Activated CD4-positive, alpha-beta T cell treated with anti-CD3 and anti-CD28 coated beads, Interleukin-2, Interleukin-4, amounts not matched to agents 100 ng/mL and 50 ng/mL, durations not matched to agents 16 hours and 8 hours (primary cell): ENCODE data around the gene FEZ2.
A peak's percentile ranks its signal among the peaks of the same experiment; 100 is the strongest.

ENCODE experiments used
- DNase-seq: peaks from one replicate; pipeline ENCODE4 v3.0.0-alpha.2; 2020; ENCODE audit warnings: low spot score

FEZ2 gene

DNA sequence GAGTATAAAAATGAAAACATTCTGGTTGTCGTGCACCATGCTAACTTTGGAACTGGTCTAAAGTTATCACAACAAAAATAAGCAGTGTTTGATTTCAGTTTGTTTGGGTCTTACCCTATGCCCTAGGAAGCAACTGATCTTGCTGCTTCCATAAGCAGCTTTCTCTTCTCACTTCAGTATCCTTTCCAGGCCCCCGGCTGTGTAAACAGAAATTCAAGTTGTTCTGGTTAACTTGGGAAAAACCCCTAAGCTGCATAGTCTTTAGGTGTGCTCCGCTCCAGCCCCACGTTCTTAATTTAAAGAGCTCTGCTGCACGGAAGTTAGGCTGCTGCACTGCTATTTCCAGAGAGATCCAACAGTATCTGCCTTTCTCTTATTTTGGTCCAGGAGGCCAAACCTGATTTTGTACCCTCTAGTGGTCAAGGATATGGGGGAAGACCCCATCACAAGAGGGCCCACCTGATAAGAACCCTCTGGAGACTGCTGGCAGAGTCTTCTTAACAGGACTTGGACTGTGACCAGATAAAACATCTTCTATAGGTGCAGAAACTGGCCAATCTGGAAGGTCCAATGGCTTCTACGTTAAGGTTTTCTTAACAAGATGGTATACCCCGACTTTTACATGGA is 69.1 kb downstream of the FEZ2 start:
- DNase-seq = no peak

DNA sequence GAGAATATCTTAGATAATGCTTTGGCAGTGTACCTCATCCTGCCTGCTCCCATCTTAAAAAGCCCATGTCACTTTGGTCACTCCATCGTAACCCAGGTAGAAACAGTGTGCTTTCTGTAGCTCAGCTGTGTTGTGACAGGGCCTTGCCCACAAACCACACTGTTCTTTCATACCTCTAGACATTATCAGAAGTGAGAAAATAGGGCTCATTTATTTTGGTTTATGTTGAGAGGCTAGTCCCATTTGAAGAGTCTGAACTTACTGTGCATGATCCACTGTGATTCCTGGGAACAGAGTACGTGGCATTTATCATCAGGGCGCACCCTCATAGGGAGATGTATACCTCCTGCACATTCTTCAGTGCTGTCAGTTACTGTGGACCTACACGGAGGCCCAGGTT is 69.7 kb downstream of the FEZ2 start:
- DNase-seq = no peak

DNA sequence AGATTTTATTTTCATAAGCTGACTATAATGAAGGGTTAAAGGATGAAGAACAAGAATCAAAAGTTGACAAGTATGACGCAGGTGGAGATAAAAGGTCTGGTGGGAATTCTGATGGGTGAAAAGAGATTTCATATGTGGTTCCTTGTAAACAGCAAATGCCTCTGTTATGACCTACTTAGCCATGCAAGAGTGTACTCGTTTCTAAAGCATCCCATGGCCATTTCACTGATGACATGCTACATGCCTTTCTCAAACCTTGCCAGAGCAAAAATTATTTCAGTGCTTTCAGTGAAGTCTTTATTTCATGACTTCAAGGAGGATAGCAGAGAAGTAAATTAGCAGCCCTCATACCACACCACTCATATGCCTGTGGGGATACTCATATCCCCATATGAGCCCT is 71.7 kb downstream of the FEZ2 start:
- DNase-seq = no peak

DNA sequence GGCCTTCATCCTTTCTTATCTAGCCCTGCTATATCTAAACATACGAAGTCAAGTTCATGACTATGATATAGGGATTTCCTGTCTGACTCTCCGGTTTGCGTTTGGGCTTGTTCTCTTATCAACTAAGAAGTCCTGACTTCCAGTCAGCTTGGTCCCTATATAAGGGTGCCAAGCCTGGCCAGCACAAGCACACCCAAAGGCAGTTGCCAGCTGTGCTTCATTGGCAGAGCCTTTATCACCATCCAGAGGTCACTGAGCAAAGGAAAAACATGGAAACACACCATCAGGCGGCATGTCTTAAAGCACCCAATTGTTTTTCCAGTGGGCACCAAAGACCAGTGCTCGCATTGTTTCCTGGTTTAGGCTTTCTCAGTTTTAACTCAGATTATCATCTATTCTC is 72.7 kb downstream of the FEZ2 start:
- no peak for DNase-seq

DNA sequence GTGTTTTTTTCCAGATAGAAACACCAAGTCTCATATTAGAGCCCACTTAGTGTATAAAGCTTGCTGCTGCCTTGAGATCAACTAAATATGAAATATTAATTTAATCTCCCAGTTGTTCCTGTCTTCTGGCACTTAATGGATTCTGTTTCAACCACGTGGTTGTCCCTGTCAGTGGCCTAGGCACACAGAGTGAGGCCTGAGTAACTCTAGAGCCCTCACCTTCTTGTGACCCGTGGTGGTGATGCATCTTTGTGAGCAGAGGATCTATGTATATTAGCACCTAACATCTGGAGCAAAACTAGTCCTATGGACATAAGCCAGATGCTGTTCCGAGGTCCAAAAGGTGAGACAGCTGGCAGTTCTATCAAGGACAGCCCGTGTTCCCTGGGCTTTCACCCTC is 74.8 kb downstream of the FEZ2 start:
- DNase-seq = no peak

DNA sequence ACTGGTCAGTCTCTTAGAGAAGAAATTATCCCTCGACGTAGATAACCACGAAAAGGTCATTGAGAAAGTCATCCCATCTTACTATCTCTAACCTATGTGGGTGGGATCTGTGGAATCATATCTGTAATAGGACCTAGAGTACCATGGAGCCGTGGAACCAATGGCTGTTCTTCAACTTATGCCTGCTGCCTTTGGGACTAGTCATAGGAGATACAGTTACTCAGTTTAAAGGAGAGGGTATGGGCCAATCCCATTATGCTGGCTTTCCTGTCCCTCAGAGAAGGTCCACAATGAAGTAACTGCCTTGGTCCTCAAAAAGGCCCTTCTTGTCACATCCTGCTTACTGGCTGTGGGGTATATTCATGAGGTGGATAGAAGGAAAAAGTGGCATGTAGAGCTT is 77.5 kb downstream of the FEZ2 start:
- DNase-seq = no peak

DNA sequence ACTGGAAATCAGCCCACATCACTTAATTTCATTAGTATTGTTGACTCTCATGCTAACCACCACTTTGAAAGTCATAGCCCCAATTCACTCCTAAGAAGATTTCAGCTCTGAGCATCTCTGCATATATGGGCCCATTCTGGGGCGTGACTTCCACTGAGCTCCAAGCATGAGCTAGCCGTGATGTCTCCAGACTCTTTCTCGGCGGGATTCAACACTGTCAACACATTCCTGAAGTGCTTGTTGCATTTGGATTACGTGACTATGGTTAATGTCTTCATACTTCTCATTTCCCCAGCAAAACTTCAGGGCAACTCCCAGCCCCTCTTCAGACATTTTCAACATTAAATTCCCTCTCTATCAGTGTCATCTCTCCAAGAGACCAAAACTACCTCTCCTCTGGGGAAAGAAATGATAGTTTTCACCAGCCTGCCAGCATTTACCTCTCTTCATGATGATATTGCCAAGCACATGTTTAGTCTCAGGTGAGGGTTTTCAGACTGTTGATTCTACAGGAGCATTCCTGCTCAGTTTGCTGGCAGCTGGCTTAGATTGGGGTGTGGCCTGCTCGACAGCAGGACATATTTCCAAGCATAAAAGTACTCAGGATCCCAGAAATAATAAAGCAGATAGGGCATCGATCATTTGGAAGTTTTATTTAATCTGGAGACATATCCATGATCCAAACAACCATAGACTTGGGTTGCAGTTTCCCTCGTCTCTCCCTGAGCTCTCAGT is 81.7 kb downstream of the FEZ2 start:
- DNase-seq = no peak

DNA sequence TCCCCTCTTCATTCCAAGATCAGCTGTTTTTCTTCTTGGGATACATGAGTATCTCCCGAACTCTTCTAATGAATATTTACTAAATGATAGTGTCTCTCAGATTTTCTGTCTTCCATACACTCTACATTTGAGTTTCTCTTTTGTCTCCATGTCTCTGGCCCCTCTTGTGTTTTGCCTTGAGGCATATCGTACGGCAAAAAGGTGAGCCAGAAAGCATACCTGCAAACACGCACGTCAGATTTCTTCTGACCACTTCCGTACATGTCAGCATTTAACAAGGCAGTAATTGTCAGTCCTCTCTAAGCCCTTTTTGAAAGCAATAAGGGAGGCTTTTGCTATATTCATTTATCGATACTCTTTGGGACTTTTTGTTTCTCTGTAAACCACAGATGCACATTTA is 82.4 kb downstream of the FEZ2 start:
- DNase-seq = no peak

DNA sequence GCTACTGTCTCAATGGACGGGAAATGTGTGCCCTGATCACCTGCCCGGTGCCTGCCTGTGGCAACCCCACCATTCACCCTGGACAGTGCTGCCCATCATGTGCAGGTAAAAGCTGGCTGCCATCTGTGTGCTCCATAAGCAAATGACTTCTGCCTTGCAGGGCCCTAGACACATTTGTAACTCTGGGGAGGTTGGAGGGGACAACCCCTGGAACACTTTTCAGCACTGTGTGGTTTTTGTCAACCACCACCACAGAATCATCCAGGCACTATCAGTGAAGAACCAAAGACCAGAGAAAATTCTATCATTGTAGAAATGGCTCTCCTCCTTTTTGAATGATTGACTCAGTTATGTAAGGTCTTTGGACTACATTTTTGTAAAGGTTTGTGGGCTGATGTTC is 84.3 kb downstream of the FEZ2 start:
- no peak for DNase-seq

DNA sequence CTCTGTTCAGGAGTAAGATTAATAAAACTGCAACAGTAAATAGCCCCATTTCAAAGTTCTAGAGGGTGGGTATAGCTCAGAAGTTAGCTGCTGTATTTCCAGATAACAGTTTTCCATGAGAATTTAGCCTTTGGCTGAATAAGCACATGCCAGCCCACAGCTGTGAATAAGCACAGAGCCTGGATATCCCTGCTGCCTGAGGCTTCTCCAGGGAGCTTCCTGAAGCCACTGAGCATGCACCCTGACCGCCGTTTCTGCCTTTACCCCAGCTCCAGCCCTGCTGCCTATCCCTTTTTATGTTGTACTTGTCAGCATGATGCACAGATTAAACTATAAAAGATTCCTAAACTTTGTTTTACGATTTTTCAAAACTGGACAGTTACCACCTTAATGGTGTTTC is 85.3 kb downstream of the FEZ2 start:
- DNase-seq = no peak

DNA sequence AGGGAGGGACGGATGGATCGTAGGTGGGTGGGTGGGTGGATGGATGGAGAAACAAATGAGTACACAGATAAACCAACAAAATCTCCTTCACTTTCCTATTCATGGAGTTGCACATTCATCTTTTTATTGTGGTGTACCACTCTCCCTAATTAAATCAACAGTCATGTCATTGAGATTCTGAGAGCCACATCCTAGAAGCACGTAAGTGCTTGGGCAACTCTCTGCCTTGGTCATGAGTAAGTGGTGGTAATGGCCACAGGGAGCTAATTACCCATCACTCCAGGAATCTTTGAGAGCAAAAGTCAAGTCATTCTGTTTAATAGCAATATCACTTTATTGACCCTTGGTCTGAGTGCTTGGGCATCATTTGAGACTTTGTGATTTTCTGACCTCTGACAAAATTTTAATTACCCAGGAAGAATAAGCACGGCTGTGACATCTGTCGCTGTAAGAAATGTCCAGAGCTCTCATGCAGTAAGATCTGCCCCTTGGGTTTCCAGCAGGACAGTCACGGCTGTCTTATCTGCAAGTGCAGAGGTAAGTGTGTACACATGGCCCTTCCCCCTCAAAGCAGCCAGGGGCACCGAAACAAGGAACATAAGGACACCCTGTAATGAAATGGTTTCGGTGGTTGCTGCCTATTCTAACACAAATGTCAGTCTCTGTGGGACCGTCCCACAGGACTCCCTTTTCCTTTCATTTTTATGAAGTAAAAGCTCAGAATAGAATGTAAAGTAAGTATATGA is 85.9 kb downstream of the FEZ2 start:
- DNase-seq = no peak

DNA sequence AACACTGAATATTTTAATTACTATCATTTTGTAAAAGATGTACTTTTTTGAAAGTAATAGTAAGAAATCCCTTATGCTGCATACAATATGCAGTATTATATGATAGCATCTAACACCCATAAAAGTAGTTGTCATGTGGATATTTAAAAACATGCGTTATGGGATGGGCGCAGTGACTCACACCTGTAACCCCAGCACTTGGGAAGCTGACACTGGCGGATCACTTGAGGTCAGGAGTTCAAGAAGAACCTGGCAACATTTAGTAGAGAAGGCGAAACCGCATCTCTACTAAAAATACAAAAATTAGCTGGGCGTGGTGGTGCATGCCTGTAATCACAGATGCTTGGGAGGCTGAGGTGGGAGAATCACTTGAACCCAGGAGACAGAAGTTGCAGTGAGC is 88.9 kb downstream of the FEZ2 start:
- no peak for DNase-seq

DNA sequence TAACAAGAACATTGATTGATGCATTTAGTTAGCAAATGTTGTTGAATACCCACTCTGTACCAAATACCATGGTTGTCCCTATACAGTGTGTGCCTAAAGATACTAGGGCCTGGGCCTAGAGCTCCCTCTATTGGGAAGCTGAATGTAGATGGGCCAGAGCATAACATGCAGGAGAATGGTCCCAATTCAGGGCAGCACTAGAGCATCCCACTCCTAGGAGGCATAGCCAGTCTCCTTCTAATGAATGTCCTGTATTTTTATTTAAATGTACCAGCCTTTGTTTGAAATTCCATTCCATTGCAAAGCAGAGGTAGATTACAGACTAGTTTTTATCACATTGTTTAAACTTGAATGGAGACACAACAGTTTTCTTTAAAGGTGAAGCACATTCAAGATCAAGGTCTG is 90.6 kb downstream of the FEZ2 start:
- DNase-seq = peak; percentile 55
